ENCODE data around the gene ZNF296.

The ZNF296 gene

GRCh38 chr19:45079063-45079910, 3.0 kb upstream of the ZNF296 start, which contains the start of gene GEMIN7:
Gene GEMIN7, plus strand, starts transcription at chr19:45079260. Its CDS starts 10,855 bp downstream, at chr19:45090115.
- DNase-seq, result peak; percentile 71

- DNase-seq, result no peak
Measured at GRCh38 chr19:45078390-45079062, 2.2 kb upstream of the ZNF296 start.

GRCh38 chr19:45076851-45077730, 813 bp upstream of the ZNF296 start:
- no peak for DNase-seq

GRCh38 chr19:45075301-45076028, 813 bp downstream of the ZNF296 start:
- peak; percentile 98 for DNase-seq

GRCh38 chr19:45074744-45075300, 1.5 kb downstream of the ZNF296 start:
- no peak for DNase-seq

GRCh38 chr19:45071969-45072790, 4.1 kb downstream of the ZNF296 start:
- no peak for DNase-seq

- DNase-seq, result no peak
Measured at GRCh38 chr19:45071545-45071938, 4.7 kb downstream of the ZNF296 start.

- no peak for DNase-seq
Measured at GRCh38 chr19:45070861-45071544, 5.3 kb downstream of the ZNF296 start.

- DNase-seq, result no peak
Measured at GRCh38 chr19:45070214-45070613, 6.1 kb downstream of the ZNF296 start.

GRCh38 chr19:45069056-45069455, 7.2 kb downstream of the ZNF296 start:
- peak; percentile 35 for DNase-seq

- DNase-seq, result no peak
Measured at GRCh38 chr19:45068041-45068440, 8.2 kb downstream of the ZNF296 start.

- DNase-seq, result no peak
Measured at GRCh38 chr19:45066921-45067661, 9.2 kb downstream of the ZNF296 start.

GRCh38 chr19:45063851-45064801, 12.2 kb downstream of the ZNF296 start:
- DNase-seq, result no peak

- no peak for DNase-seq
Measured at GRCh38 chr19:45061965-45062364, 14.3 kb downstream of the ZNF296 start.

GRCh38 chr19:45059258-45059965, 16.9 kb downstream of the ZNF296 start:
- DNase-seq, result peak; percentile 82

- no peak for DNase-seq
Measured at GRCh38 chr19:45058622-45059159, 17.6 kb downstream of the ZNF296 start.

GRCh38 chr19:45057444-45057843, 18.8 kb downstream of the ZNF296 start:
- no peak for DNase-seq

- DNase-seq, result peak; percentile 85
Measured at GRCh38 chr19:45056831-45057230, 19.4 kb downstream of the ZNF296 start.

All from MV-4-11 (cell line).